ENCODE results near the gene UBE2D1.

DNA sequence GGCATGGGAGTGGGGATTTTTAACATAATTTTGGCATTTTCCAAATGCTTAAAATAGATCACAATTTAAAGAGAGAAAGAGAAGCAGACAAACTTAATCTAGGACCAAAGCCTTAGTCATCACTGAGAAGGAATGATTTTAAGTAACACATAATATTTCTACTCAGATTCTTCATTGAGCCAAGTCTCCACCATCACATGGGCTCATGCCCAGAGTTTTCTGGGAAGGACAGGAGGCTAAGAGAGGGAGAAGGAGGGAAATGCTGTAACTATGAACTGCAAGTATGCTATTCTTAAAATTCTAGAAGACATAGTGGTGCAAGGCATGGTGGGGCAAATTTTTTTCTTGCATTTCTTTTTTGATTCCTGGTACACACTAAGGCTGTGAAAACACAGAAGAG lies 23.8 kb upstream of the UBE2D1 start:
- TF ChIP-seq, protein P1, sequence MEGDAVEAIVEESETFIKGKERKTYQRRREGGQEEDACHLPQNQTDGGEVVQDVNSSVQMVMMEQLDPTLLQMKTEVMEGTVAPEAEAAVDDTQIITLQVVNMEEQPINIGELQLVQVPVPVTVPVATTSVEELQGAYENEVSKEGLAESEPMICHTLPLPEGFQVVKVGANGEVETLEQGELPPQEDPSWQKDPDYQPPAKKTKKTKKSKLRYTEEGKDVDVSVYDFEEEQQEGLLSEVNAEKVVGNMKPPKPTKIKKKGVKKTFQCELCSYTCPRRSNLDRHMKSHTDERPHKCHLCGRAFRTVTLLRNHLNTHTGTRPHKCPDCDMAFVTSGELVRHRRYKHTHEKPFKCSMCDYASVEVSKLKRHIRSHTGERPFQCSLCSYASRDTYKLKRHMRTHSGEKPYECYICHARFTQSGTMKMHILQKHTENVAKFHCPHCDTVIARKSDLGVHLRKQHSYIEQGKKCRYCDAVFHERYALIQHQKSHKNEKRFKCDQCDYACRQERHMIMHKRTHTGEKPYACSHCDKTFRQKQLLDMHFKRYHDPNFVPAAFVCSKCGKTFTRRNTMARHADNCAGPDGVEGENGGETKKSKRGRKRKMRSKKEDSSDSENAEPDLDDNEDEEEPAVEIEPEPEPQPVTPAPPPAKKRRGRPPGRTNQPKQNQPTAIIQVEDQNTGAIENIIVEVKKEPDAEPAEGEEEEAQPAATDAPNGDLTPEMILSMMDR (IDR thresholded peaks at IDR 0.05): no peak
- TF ChIP-seq POLR2A (IDR thresholded peaks at IDR 0.05): no peak

Data from prostate gland (tissue), 2 donors.